SIG-M5 treated with dmso at 0.1 percent for 504 hours (cell line): Measurements from ENCODE around the gene SNX30.

ENCODE experiments used
- DNase-seq: peaks from one replicate; lab custom pipeline; 2025; ENCODE audit not compliant: unreplicated experiment; lab: John Stamatoyannopoulos, UW

The SNX30 gene

DNA sequence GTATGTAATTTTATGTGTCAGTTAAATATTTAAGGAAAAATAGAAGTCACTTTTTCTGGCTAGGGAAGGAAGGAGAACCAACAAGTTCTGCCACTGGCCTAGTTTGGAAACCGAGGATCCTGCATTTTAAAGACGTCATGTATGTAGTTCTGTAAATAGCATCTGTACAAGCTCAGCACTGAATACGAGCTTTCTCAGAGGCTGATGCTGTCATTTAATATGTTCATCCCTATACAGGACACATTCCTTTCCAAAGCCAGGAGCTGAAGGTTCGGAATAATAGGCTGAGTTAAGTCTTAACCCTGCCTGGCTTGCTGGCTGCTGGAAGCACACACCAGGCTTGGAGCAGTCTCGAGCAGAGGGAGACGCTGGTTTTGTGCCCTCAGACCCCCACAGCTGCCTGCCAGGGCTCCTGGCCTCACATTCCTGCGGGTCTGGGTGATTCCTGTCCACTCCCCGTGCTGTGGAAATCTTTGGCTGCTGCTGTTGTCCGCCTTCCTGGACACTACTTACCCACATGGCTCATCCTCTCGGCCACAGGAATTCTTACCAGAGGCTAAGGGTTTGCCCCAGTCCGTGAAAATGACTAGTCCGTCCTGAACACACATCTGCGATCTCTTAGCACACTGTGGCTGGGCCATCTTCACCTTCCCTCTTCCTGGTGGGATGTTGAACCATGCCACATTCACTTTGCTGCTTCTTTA, 103.5 kb downstream of the SNX30 start:
- no peak for DNase-seq

DNA sequence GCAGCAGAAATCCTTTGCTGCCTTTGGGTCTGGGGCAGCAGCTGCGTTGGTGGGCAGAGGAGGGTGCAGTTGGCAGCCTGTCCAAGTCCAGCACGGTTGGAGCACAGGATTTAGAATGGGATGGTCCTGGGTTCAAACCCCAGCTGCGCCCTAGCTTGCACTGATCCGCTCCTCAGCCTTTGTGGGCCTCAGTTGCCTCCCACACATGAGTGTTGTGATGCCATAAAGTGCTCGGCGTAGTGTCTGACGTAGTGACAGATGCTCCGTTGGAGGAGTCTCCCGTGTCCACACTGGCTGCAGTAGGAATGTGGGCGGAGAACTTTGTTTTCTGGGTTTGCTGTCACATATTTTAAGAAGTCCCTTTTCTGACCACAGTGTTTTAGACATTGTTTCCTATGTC, 104.1 kb downstream of the SNX30 start:
- DNase-seq = no peak

DNA sequence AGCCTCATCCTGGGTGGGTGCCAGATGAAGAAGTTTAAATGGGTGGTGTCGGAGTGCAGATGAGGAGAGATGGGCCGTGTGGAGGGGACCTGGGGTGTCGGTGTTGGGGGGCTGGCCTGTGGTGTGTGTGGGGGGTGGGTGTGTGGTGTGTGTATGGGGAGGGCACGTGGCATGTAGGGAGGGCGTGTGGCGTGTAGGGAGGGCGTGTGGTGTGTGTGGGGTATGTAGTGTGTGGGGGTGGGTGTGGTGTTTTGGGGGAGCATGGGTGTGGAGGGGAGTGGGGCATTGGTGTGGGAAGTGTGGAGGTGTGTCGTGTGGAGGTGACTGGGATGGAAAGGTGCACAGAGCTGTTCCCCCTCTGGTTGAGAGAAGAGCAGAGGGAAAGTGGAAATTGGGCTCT, 105.6 kb downstream of the SNX30 start:
- DNase-seq = no peak

DNA sequence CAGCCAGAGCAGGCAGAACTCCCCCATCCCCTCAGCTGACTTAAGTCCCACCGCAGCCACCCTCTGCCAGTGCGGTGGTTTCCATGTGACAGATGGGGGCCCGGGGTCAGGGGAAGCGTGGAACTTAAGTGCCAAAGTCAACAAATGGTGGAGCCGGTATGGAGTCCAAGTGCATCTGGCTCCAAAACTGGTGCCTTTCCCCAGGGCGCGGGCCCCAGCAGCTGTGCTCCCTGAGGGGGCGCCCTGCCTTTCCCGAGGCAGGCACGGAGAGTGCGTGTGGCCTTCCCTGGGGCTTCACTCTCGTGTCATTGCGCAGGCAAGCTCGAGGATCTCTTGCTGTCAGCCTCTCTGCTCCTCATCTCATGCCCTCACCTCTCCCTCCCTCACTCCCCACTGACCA, 106.3 kb downstream of the SNX30 start:
- DNase-seq = no peak

DNA sequence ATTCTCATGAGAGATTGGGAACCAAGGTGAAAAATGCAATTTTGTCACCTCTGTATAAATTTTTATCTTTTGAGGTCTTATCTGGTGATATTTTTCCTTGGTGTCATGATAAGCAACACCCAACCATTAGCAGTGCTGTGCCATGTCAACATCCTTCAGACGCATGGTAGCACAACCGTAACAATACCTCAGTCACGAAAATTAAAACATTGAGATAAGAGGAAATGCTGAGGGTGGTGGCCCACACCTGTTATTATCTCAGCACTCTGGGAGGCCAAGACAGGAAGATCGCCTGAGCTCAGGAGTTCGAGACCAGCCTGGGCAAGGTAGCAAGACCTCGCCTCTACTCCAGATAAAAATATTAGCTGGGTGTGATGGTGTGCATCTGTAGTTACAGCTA, 107.4 kb downstream of the SNX30 start:
- DNase-seq = no peak

DNA sequence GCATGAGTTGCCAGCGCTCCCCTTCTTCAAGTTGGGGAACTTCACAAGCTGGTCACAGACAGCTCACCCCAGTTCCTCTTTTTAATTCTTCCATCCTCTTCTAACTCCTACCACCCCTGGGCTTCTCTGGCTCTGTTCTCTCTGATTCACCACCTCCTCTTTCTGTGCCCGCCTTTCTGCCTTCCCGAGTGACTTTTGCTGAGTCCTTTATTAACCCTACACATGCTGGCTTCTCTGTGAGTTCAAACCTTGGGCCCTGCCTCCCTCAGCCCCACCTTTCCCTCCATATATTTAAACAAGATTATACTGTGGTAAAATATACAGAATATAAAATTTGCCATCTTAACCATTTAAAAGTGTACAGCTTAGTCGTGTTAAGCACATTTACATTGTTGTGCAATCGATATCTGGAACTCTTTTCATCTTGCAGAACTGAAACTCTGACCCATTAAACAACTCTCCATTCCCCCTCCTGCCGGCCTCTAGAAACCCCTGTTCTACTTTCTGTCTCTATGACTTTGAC, 108.1 kb downstream of the SNX30 start:
- peak; percentile 97 for DNase-seq

DNA sequence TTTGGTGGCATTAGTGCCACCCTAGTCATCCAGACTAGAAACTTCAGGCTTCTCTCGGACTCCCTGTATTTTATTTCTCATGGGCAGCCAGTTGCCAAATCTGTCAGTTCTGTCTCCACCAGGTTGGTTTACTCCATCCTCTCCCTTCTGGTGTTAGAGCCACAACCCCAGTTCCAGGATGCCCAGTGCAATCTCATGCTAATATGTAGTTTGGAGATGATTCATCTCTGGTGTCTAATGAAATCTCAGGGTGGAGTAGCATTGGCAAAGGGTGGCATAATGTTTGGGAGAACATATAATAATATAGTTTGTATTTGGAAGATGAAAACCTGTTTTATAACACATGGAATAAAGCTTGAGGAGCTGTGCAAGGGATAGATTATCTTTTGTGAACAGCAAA, 109.9 kb downstream of the SNX30 start:
- no peak for DNase-seq

DNA sequence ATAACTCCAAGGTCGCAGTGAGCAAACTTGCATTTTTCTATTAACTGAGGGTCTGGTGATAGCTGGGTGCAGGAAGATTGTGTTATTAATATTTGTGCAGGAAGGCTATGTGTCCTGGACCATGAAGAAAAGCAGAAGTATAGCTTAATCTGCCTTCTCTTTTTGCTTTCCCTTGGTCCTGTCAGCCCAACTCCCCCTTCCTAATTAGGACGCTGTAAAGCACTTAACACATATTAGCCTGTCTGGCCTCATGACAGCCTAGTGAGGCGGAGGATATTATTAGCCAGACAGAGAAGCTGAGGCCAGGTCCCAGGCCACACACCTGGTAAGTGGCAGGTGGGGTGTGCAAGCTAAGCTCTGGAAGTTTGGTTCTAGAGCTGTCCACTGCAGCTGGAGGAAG, 110.6 kb downstream of the SNX30 start:
- peak; percentile 28 for DNase-seq

DNA sequence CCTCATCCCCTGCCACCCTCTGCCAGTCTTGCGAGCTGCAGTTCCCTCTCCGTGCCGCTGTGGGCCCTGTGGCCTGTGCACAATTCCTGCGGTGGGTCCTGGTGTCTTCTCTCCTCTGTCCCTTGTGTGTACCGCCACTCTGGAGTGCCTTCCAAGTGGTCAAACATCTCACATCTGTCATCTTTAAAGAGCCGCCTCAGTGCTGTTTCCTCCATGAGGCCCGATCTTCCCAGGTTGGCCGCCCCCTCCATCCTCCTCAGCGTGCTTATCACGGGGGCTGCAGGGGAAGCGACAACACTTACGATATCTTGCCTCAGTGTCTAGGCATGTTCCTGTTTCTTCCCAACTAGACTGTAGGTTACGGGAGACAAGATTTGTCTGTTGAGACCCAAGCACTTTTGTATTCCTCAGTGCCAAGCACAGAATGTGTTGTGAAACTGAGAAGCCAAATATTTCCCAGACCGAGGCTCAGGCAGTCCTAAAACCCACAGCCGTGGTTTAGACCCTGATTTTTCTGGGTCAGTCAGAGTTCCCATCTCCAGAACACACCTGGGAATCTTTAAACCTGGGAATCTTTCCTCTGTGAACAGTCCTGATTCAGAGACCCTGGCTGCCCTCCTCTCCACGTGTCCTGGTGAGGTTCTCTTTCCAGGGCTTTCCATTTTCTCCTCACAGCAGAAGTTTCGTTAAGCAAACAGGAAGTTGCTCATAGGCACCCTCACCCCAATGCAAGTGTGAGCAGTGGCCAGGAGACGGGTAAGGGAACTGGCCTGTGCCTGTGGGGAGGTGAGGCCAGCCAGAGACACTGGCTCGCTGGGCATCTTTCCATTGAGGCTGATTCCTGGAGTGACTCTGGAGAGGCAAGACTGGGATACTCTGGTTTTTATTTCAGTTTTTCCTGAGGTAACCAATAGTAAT, 111.3 kb downstream of the SNX30 start:
- DNase-seq = peak; percentile 72

DNA sequence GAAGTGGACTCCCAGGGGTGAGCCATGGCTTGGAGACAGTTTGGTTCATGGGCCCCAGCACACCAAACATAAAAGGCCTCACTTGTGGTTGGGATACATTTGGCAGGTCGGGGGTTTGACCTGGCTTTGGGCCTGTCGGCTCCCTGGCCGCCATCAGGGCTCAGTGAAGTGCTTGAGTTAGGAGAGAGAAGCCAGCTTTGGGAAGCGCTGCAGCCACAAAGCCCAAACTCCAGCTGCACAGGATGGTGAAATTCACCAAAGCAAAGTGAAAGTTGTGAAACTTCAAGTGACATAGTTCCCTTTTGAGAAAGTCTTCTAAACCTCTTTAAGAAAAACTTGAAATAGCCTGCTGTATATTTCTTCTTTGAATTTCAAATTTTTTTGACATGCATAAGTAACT, 112.7 kb downstream of the SNX30 start:
- DNase-seq = peak; percentile 89

DNA sequence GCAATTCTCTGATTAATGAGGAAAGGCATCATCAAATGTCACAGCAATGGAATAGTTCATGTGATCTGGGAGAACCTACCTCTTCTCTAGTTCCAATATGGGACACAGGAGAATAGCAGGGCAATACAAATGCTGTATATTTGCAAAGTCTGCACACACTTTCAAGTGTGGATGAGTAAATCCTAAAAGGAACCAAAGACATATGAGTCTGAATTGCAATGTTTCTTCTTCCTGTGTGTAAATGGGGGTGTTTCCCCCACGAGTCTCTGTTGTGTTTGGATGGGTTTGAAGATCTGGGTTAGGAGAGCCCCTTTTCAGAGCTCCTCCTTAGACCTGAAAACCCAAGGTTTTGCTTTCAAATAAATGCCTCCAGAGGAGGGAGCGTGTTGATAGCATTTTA, 113.2 kb downstream of the SNX30 start:
- peak; percentile 56 for DNase-seq

DNA sequence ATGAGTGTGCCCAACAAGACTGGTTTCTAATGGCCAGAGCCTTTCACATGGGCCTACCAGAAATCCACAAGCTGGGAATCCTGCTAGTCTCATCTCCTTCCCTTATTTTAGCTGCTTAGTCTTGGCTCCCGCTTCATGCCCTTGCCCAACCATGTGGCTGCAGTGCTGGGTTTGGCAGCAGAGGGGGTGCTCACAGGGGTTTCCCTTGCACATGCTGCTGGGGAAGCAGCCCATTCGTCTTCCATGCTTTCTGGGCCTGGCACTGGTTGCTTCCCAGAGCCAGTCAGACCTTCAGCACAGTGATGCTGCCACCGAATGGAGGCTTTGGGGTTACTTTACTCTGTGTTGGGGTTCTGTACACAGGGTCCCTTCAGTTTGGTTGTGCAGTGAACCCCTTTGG, 113.8 kb downstream of the SNX30 start:
- no peak for DNase-seq

DNA sequence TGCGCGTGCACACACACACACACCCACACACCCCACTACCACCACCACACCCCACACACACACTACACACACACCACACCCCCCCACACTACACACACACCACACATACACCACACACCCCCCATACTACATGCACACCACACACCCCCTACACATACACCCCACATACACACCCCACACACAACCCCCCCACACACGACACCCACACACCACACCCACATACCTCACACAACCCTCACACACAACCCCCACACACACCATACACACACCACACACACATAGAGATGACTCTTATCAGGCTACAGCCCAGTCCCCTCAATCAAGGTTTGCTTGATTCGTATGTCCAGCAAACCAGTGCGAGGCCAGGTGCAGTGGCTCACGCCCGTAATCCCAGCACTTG, 114.4 kb downstream of the SNX30 start:
- DNase-seq = no peak

DNA sequence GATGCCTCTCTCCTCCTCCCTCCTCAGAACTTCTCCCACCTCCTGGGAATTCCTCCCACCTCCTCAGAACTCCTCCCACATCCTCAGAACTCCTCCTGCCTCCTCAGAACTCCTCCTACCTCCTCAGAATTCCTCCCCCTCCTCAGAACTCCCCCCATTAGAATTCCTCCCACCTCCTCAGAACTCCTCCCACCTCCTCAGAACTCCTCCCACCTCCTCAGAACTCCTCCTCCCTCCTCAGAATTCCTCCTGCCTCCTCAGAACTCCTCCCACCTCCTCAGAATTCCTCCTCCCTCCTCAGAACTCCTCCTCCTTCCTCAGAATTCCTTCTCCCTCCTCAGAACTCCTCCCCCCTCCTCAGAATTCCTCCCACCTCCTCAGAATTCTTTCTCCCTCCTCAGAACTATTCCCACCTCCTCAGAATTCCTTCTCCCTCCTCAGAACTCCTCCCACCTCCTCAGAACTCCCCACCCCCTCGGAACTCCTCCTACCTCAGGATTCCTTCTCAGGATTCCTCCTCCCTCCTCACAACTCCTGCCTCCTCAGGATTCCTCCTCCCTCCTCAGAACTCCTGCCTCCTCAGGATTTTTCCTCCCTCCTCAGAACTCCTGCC, 116.2 kb downstream of the SNX30 start:
- DNase-seq = no peak

DNA sequence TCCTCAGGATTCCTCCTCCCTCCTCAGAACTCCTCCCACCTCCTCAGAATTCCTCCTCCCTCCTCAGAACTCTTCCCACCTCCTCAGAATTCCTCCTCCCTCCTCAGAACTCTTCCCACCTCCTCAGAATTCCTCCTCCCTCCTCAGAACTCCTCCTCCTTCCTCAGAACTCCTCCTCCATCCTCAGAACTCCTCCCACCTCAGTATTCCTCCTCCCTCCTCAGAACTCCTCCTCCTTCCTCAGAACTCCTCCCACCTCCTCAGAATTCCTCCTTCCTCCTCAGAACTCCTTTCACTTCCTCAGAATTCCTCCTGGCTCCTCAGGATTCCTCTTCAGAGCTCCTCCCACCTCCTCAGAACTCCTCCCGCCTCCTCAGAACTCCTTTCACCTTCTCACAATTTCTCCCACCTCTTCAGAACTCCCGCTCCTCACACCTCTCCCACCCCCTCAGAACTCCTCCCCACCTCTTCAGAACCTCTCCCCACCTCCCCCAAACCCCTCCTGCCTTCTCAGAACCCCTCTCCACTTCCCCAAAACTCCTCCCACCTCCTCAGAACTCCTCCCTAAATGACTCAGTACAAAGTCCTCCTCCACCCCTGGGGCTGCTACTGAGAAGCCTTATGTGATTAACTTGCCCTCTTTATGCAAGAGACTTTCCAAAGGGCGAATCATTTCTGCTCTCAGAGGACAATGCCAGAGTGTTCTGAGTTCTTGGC, 116.9 kb downstream of the SNX30 start:
- DNase-seq = peak; percentile 82

DNA sequence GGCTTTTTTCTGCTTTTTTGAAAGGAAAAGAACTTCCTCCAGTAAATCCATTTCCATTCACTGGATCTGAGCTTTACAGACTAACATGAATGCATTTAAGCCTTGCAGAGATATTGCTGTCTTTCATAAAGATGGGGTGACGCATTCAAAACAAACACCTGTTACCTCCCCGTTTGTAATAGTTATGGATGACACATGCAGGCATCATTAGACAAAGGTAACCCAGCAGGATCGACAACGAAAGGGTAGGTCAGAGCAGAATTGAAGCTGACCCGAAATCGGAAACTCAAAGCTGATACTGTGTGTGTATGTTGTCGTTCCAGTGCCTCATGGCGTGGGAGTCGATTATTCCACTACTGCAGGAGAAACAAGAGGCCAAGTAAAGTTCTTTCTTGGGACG, 117.9 kb downstream of the SNX30 start:
- no peak for DNase-seq

DNA sequence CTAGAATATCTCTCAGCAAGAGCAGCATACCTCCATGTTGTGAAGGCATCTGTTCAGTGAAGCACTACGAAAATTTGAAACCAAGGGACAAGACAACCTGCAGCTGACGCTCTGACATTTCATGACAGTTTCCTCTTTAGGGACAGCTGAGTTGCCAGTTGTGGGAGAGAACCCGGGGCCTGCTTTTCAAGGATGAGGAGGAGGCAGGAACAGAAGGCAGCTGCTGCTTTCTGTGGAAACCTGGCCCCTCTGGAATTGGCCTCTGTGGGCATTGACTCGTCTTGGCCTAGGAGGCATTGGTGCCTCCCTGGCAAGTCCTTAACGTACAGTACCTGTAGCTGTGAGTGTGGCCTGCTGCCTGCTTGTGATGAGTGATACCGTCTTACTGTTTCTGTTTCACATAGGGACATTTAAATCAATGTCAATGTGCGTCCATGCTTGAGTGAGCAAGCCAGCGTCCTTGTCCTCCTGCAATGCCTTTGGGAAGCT, 118.5 kb downstream of the SNX30 start:
- no peak for DNase-seq

DNA sequence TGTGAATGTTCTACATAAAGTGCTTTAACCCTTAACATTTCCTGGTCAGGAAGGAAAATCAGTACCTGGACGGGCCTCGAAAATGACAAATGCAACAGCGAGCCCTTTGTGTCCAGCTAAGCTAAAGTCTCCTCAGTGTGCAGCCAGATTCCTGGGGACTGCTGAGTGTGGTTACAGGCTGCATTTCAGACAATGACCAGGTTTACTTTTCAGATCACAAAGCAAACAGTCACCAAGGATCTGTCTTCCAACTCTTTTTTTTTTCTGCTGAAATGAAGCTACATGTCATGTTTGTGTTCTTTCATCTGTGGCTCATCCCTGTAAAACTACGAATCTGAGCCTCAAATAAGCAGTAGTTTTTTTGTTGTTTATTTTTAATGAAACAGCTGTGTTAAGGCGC, 119.4 kb downstream of the SNX30 start:
- DNase-seq = no peak

DNA sequence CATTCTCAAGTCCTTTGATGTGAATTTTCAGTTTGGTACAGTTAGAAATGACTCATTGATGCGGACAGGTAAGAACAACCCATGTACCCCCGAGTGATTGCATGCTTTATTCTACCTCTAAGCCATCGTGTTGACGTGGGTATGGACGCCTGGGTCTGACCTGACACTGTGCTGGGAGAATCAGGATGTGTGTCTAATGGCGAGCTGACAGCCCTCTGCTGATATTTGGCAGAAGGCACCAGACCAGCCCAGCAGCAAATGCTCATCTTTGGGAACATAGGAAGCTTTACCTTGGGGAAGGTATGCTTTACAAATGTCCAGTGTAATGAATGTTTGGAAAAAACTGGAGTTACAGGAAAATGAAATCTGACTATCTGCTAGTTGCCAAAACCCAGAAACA, 120.0 kb downstream of the SNX30 start:
- DNase-seq = no peak

DNA sequence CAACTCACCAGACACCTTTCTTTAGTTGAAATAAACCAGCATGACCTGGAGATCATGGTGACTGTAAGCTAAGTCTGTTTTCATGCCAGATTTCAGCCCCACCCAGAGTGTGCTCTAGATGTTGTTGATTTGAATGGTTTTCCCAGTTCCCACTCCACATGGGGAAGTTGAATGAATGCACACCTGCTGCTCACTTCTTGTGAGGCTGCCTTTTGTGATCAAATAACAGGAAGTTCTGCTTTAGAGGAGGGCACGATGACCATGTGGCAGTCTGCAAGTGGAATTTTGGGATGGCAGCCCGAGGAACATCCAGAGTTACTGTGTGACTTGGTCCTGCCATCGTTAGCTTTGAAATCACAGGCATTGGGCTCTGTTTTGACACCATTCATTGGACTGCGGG, 121.5 kb downstream of the SNX30 start:
- no peak for DNase-seq
